GM18498 (cell line): ENCODE results near the gene PEAR1.

ENCODE experiments used
- ATAC-seq: cut with Tn5 transposase; IDR thresholded peaks from one replicate; pipeline ENCODE4 v1.9.1; 2021; ENCODE audit warnings: mild to moderate bottlenecking, moderate library complexity; ENCODE audit not compliant: unreplicated experiment

PEAR1 gene

DNA sequence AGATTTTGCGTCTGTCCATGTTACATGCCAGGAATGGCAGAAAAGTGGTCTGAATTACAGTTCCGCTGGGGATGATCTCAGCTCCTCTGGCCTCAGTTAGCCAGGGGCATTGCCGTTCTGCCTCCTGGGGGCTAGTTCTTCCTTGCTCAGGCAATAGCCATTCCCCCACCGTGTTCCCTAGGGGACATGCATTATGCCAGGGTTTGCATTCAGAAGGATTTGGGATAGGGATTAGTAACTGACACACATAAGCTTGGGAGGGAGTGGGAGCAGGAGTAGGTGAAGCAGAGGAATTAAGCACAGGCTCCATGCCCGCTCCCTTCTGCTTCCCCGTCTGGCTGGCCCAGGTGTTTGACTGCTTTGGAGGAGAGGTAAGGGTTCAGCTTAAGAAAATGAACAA lies 39.6 kb downstream of the PEAR1 start:
- no peak for ATAC-seq

DNA sequence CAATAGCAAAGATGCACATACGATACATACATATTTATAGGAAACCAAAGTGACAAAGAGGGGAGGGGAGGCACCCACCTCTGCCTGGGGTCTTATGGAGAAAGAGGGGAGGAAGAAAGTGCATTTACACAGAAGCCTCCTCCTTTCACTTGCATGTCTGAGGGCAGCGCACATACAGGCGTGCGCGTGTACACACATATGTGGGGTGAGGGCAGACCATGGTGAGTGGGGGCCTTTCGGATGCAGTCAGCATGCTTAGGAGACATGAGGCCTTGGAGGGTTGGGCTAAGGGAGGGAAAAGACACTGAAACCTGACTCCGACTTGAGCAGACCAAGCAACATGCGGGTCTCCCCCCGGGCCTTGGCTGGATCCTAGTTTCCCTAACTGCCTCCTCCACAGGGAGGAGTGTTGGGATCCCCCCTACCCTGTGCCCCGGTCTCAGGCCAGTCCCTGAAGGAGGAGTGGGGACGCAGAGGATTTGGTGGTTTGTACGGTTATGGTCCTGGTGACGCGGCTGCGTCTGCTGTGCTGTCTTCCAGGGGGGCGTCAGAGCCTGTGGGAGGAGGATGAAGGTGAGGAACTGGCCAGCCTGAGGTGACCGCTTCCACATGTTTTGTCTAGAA lies 42.1 kb downstream of the PEAR1 start:
- ATAC-seq, result no peak

DNA sequence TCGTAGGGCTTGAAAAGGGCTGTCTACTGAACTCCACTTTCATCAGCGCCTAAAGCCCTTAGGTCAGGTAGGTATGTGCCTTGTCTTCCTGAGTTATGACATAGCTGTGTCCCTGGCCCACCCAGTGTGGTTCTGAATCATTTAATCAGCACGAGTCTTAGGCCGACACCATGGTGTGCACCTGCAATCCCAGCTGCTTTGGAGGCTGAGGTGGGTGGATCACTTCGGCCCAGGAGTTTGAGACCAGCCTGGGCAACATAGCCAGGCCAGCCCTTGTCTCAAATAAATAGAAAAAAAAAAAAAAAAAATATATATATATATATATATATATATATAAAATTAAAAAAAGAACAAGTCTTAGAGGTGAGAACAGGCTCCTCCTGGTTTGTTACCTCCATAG lies 42.7 kb downstream of the PEAR1 start:
- ATAC-seq, result no peak

DNA sequence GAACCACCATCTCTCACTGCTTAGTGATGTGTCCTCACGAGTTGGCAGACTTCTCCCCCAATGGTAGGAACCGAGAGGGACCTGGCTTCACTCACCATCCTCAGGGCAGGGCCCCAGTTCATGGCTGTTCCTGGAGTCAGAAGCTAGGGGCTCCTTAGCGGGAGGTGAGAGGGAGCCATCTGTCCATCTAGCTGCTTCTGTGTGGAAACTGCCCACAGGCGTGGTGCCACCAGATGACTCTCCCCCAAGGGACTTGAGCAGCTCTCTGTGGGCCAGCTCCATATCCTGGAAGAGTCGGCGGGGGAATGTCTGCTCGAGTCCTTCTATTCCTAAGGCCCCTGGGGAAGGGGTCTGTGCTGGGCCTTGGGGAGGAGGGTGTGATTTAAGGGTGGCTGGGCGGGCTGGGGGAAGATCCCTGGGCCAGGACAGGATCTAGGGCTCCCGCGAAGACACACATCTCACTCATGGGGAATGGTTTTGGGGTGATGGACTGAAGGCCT lies 43.3 kb downstream of the PEAR1 start:
- ATAC-seq, result no peak

DNA sequence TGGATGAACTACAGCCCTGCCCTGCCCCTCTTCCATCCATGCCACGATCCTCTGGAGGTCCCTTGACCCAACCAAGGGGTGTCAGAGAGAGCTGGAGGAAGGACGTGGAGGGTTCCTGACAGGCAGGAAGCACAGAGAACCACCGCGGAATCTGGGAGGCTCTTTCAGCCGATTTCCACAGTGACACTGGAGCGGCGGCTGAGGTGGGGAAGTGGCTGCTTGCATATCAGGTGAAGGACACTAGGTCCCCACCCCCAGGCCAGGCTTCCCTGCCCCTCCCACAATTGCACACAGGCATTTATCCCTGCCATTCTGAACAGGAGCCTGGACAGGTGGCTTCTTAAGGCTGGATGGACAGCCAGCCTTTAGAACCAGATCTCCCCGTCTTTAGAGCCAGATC lies 44.4 kb downstream of the PEAR1 start:
- ATAC-seq, result no peak

DNA sequence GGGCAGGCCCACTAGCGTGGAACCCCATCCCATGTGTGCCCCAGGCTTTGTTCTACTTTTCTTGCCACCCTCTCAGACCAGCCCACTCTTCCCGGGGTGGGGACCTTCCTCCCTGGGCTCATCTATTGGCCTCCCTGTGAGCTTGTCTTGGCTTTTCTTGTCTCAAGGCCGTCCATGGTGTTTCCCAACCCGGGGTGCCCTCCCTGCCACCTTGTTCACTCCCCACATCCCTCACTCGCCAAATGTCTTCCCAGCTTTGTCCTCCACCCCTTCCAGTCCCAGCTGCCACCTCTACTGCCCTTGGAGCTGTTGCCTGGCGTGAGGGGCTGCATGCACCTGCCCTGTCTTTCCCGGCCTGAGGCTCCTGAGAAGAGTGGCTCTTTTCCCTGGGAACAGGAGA lies 45.3 kb downstream of the PEAR1 start:
- ATAC-seq, result no peak

DNA sequence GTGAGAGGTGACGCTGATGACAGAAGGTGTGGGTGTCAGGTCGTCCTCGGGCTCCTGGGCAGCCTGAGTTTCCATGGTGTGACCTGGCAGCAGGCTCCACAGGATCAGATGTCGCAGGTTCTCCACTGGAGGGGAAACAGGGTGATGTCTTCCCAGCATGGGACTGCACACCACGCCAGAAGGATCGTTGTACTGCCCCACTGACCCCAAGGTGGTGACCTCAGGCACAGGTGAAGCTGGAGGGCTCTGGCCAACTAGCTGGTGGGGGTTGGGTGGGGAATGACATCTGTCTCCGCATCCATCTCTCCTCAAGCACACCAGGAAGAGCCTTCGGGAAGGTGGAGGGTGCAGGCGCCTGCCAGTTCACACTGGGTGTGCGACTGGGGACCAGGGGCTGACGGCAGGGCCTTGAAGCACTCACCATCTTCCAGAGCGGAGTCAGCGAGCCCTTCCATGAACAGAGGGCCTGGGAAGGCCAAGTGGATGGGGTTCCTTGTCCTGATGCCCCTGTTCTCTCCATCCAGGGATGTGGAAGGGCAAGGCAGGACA lies 46.3 kb downstream of the PEAR1 start:
- no peak for ATAC-seq

DNA sequence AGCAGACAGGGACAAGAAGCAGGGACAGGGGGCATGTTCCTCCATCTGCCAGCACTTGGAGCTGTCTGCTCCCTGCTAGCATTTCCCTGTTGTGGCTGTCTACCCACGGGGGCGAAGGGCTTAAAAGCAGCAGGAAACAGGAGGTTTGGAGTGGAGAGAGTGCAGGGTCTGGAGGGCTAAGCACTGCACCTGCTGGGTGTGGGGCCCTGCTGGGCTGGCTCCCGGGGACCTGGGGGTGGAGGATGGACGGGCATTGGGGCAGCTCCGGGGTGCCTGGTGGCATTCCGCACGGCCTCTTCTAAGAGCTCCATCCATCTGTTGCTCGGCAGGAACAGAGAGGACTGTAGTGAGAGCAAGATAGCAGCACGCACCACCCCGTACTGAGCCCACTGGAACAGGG lies 48.2 kb downstream of the PEAR1 start:
- no peak for ATAC-seq

DNA sequence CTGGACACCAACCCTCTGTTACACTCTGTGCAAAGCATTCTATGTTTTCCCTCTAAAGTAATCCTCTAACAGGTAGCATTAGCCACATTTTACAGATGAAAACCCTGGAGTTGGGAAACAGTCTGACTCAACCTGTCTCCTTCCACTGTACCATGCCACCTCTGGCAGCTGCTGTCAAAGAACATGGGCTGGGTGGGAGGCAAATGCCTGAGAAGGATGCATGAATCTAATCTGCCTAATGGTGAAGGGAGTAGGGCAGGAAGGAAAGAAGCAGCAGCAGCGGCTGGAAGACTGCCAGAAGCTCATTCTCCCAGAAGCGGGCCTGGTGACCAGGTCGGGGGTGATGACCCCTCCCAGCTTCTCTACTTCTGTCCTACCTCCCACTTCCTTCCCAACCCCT lies 48.7 kb downstream of the PEAR1 start:
- ATAC-seq, result no peak

DNA sequence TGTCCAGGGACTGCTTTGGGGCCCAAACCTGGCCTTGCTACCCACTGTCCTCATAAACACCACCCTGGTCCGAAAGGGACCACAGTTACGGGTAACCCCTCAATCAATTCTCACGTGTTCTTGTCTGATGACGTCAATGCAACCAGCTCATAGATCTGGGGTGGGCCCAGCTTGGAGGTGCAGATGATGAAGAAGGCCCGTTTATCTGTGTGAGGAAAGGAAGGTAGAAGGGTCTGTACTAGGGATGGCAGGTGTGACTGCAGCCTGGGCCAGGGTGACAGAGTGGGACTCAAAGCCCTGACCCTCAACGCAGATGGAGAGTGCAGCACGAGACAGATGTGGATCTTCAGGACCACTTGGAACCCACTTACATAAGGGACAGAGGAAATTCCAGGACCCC lies 49.1 kb downstream of the PEAR1 start:
- no peak for ATAC-seq

DNA sequence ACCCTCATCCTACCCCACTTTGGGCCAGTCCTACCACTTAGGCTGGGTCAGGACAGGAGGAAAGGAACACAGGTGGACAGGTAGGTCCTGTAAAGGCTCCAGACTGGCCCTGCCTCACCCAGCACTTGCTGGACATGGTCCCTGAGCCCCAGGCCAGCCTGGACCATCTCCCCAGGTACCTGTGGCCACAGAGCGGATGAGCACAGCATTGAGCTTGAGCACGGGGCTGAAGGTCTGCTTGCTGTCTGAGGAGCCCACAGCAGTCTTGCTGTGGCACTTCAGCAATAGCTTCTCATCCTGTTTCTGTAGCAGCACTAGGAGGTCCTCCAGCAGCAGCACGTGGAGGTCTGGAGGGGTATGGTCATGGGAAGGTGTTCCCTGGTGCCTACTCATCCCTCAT lies 50.2 kb downstream of the PEAR1 start:
- no peak for ATAC-seq

DNA sequence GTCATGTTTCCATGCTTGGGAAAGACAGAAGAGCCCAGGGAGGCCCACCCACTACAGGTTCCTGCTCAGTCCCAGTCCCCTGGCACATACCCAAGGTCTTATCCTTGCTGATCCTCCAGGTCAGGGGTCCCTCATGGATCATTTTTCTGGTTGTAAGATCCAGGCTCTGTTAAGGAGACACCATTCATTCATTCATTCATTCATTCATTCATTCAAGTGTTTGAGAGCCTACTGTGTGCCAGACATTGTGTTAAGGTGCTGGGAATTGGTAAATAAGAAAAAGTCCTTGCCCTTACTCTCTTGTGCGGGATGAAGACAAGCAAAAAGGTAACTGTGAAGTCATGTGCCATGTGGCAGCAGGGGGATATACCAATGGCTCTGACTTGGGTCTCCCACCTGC lies 50.8 kb downstream of the PEAR1 start:
- no peak for ATAC-seq

DNA sequence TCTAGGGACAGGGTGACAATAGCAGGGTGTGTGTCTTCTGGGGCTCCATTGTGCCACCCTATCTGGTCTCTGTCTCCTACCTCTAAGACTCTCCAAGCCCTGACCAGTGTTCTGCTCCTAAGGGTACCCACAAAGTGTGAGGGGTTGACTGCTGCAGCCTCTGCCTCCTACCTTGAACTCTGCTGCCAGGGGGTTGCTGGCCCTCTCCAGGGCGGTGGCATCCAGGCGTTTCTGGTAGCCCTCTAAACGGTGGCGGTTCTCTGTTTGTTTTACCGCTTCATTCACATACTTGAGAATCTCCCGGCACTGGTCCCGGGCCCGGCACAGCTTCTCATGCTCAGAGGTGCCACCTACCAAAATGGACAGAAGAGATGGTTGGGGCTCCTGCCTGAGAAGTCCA lies 51.3 kb downstream of the PEAR1 start:
- no peak for ATAC-seq

DNA sequence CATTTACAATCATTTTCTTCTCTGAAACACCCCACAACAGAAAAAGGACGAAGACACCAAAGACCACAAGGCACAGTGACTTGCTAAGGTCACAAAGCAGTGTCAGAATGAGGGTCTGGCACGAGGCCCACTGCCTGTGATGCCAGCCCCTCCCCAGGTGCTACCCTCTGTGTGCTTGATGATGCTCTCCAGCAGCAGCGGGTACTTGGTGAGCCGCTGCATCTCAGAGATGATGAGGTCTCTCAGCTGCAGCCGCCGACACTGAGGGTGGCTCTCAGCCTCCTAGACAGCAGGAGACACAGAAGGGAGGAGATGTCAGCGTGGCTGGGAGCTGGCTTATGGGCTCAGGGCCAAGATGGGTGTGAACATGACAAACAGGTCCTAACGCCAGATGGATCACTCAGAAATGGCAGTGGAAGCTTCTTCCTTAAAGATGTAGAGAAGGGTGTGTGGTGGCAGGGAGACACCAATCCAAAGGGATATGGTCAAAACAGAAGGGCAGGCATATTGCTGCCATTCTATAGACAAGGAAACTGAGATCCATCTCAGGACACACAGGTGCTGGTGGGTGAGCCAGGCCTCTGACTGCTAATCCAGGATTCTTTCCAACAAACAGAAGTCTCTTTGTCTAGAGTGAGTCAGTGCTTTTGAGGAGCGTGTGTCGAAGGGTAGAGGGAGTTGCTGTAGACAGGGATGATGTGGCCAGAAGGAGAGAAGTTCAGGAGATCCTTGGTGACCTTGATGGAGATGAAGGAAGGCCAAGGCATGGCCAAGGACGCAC lies 52.6 kb downstream of the PEAR1 start:
- no peak for ATAC-seq

DNA sequence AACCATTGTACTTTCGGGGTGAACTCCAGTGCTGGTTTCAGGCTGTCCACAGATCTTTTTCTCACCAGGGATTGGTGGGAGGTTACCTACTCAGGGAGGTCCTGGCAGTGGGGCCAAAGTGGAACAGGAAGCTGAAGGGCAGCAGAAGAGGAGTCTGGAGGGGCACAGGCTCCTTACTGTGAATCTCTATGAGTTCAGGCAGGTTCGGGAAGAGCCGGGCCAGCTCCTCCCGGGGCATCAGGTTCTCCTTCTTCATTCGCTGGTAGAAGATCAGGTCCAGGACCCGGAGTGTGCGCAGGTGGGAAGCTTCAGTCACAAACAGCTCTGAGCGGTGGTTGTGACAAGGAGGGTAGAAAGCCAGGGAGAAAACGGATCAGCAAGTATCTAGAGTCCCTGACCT lies 53.6 kb downstream of the PEAR1 start:
- ATAC-seq, result no peak

DNA sequence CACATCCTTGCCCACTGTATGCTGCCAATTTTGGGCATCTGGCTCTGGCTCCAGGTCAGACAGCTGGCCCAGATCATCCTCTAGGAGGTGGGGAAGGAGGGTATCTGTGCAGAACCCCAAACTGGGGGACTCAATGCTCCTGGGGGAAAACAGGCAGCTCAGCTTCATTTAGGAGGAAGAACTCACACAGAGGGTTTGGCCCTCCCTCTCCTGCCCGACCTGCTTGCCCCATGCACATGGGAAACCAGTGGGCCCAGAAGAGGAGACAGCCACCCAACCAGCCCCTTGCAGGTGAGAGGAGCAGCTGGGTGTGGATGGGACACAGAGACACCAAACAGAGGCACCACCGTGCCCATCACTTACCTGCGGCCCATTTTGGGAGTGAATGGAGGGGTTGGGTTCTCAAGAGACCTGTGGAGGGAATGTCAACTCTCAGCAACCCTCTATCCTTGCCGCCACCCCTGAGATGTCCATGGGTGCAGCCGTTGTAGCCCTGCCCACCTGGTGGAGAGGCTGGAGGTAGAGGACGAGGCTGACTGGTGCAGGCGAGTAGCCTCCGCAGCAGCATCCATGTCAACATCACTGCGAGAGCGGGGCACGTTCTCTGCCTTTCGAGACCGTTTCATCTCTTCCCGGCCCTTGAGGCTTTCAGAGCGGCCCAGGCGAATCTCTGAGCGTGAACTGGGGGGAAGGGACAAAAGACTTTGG lies 54.5 kb downstream of the PEAR1 start:
- ATAC-seq, result no peak

DNA sequence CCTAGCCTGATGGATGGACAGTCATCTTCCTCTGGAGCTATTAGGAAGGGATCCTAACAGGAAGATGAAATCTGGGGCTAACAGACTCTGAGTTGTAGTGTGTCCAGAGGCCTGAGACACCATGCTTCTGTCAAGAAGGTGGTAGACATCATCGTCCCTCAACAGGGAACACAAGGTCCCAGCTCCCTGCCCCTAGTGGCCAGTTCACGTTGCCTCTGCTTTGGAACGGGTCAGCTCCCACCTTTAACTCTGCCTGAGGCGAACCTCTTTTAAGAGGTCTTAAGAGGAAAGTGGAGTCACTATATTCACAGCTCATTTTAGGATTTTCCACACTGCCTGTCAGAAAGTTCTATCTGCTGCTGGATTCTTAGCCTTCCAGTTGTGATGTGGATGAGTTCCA lies 55.2 kb downstream of the PEAR1 start:
- no peak for ATAC-seq

DNA sequence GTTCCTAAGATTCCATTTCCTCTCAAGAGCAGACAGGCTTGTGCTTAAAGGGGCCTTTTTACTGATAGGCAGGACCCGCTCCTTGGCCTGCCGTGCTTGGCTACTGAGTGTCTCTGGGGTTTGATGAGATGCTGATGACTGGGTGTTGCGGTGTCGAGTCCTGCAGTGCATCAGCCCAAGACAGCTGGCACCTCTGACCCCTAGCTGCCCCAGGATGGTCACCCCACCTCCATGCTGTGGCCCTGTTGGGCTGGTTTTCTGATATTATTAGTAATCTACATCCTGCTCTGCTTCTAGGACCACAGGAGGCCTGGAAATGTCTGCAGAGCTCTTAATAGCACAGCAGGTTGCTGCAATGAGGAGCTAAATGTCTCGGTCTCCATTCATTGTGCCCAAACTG lies 55.6 kb downstream of the PEAR1 start:
- no peak for ATAC-seq

DNA sequence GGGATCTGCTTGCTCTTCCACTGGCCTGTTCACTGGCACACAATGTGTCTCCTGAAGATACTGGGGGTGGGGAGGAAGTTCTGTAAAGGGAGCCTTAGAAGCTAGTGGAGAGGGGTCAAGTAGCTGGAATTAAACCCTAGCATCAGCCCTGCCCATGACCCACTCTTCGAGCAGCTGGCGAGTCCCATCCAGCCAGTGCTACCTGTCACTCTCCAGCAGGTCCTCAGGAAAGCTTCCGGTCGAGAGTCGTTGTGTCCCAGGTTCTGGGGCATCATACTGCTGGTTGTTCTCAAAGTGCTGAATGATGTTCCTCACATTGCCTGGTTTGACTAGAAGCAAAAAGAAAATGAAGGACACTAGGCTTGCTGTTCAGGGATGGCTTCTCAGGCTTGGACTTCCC lies 57.9 kb downstream of the PEAR1 start:
- no peak for ATAC-seq

DNA sequence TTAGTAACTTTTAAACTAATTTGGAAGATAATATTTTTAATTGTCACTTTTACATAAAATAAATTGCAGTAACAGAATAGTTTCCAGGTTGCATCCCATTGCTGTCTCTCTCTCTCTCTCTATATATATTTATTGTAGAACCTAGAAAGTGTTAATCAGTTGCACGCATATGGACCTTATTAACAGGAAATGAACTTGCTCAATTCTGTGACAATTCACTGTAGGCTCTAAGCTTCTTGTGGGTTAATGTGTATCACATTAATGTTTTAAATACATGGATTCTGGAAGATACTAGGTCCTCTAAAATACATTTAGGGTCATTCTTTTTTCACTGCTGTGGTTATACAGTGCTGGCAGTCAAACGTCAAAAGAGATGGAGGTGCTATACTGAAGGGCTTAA lies 60.1 kb downstream of the PEAR1 start:
- ATAC-seq, result no peak

DNA sequence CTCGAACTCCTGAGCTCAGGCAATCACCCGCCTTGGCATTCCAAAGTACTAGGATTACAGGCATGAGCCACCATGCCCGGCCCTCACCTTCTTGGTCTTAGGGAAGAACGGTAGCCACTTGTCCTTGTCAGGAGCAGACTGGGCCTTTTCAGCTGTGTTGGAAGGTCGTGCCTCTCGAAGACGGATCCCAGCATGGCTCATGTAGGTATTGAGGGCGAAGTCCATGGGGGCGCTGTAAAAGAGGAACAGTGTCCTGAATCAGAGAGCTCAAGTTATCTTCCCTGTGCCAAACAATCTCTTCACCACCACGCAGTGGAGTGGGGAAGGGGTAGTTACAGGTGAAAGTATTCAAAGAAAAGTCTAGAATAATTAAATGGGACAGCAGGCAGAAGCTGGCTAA lies 62.8 kb downstream of the PEAR1 start:
- ATAC-seq, result no peak

DNA sequence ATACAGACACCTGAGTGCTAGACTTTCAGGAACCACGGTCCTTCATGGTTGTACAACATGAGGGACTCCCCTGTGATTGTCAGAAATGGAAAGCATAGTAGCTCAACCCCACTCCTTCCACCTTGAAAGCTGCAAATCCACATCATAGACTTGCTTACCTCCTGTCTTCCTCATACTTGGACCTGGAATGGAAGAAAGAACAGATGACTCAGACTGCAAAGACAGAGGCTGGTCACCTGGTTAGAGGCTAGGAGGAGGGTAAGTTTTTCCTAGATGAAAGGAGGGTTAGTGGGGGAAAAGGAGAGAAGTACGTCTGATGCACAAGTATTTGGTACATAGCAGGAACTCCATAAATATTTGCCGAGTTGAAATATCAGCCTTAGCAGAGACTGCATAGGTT lies 64.1 kb downstream of the PEAR1 start:
- ATAC-seq, result no peak
